ENCODE results near the gene CDH3. TPM values are rescaled to one million over a fixed set of nuclear protein-coding genes. Genes with fewer than 3 reads are reported as not detected.

The CDH3 gene
- total RNA-seq, 1 donor from 2014 or later = under 0.01 TPM

GRCh38 chr16:68737730-68738629 is 92.9 kb downstream of the CDH3 start:
- DNase-seq (ENCODE audit: low read depth, low spot score) = no peak

GRCh38 chr16:68739964-68740627 is 95.0 kb downstream of the CDH3 start:
- DNase-seq (ENCODE audit: low read depth, low spot score) = no peak

GRCh38 chr16:68740628-68741346 is 95.7 kb downstream of the CDH3 start:
- DNase-seq (ENCODE audit: low read depth, low spot score) = no peak

DNA sequence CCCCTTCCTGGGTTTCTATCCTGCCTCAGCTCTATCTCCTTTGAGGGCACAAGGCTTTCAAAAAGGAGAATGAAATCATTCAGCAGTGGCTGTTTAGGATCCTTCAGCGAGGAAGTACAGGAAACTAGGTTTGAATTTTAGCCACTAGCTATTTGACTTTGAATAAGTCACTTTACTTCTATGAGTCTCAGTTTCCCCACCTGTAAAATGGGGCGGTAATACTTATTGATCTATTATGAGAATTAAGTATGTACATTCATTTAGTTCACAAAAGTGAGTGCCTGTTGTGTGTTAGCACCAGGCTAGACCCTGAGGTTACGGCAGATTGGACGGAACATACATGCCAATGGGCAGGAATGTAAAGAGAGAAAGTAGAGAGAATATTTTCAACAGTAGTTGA is 98.6 kb downstream of the CDH3 start:
- no peak for DNase-seq (ENCODE audit: low read depth, low spot score)

- DNase-seq (ENCODE audit: low read depth, low spot score) = no peak
Measured at GRCh38 chr16:68744744-68745280, 99.7 kb downstream of the CDH3 start.

- no peak for DNase-seq (ENCODE audit: low read depth, low spot score)
Measured at GRCh38 chr16:68746951-68747350, 101.8 kb downstream of the CDH3 start.

GRCh38 chr16:68749432-68749831 is 104.3 kb downstream of the CDH3 start:
- no peak for DNase-seq (ENCODE audit: low read depth, low spot score)

Other genes with a start within 250 kb of the CDH3 start
- gene SMPD3, start 196.8 kb upstream of the CDH3 start, total RNA-seq = 0.07 TPM in 1 of 2 replicates, not detected in the other
- gene ZFP90, start 106.0 kb upstream of the CDH3 start, total RNA-seq = 19.4 and 21.3 TPM in 2 replicates
- gene CDH1, start 92.0 kb downstream of the CDH3 start, total RNA-seq = under 0.01 and 0.14 TPM in 2 replicates
- 20.9 and 26.3 TPM in 2 replicates for gene TANGO6, start 198.2 kb downstream of the CDH3 start, total RNA-seq

Measured in pulmonary artery endothelial cell (primary cell).